Heart right ventricle (tissue), 16 donors: Measurements from ENCODE around the gene TTLL11. TPM values are rescaled to one million over a fixed set of nuclear protein-coding genes. Genes with fewer than 3 reads are reported as not detected.

Source experiments
- ATAC-seq, 8 donors: fragments of 200-7000 bp; cut with Tn5 transposase; one replicate each; pipeline ENCODE4 v1.9.1; 2020; ENCODE audit warnings: mild to moderate bottlenecking in 8 of 8, moderate library complexity in 8 of 8, moderate number of reproducible peaks in 1 of 8
- DNase-seq, 2 donors: peaks; one replicate each; pipeline ENCODE4 v3.0.0-alpha.2; 2020
- H3K27ac ChIP-seq, 10 donors: fragments of 200-600 bp; sonication (generic) in 2 of 10; one replicate each; pipeline versions ENCODE4 v1.5.0 to v1.8.0; 2020 to 2022; ENCODE audit warnings: mild to moderate bottlenecking in 3 of 10
- H3K27me3 ChIP-seq, 7 donors: fragments of 200-600 bp; one replicate each; pipeline ENCODE4 v1.8.0; 2021 to 2022; ENCODE audit warnings: mild to moderate bottlenecking in 2 of 7
- H3K36me3 ChIP-seq, 9 donors: fragments of 200-600 bp; sonication (generic) in 1 of 9; one replicate each; pipeline versions ENCODE4 v1.5.0 to v1.8.0; 2020 to 2022; ENCODE audit warnings: mild to moderate bottlenecking in 2 of 9
- H3K4me1 ChIP-seq, 9 donors: fragments of 200-600 bp; sonication (generic) in 1 of 9; one replicate each; pipeline versions ENCODE4 v1.5.0 to v1.8.0; 2020 to 2022; ENCODE audit warnings: mild to moderate bottlenecking in 4 of 9
- H3K4me3 ChIP-seq, 10 donors: fragments of 200-600 bp; sonication (generic) in 2 of 10; one replicate each; pipeline versions ENCODE4 v1.5.0 to v1.8.0; 2020 to 2022; ENCODE audit warnings: mild to moderate bottlenecking in 7 of 10, moderate library complexity in 2 of 10
- H3K9me3 ChIP-seq, 11 donors: fragments of 200-600 bp in 10 of 11; sonication (generic) in 2 of 11; one replicate each; pipeline versions ENCODE4 v1.5.0 to v1.8.0; 2013 to 2022; ENCODE audit warnings: mild to moderate bottlenecking in 2 of 11, control low read depth in 1 of 11, moderate library complexity in 1 of 11
- CTCF ChIP-seq, 9 donors: fragments of 200-600 bp; sonication (generic) in 2 of 9; IDR thresholded peaks; one replicate each; pipeline versions ENCODE4 v1.5.0 to v1.8.0; 2021 to 2022; ENCODE audit warnings: antibody characterized with exemption in 9 of 9, mild to moderate bottlenecking in 5 of 9, moderate library complexity in 1 of 9
- WGBS, 2 donors: extraction: QIAGEN DNeasy Blood & Tissue Kit; methylation state at CpG; one replicate each; pipeline ENCODE4 v1.1.7; 2013; ENCODE audit warnings: inconsistent platforms in 1 of 2; 5-methylcytosine and 5-hydroxymethylcytosine counted together
- intact Hi-C, 10 donors: fragments of 100-400 bp; cut with DNase I; formaldehyde crosslinking; loops; one replicate each; pipeline versions ENCODE4 v1.11.1 to v1.14.2; 2022
- polyA plus RNA-seq, 2 donors: library from polyadenylated mRNA; stranded (reverse); fragments of 200-250 nt; gene quantifications; one replicate each; pipeline ENCODE4 v1.2.3, GENCODE V29; 2013
- total RNA-seq, 10 donors: library from RNA; stranded (reverse); fragmentation: NEBNext Ultra II Directional in 3 of 10; extraction: Animal tissue kit (Norgen Biotek cat#: 25700) in 3 of 10; gene quantifications; one replicate each; pipeline versions ENCODE4 v1.2.1 to v1.2.4, GENCODE V29; 2021 to 2023
- donor health status: Arrhythmogenic right ventricular cardiomyopathy.
- donor health status: ischemic (EF 13 %, LVEDD 7.1; RV severe dilation, severe dysfunction).
- donor health status: healthy with polysubstance abuse.
- donor health status: DM: no; HTN: yes; CAD: no.
- donor health status: DM: no; HTN: no; CAD: no.
- donor health status: ischemic (EF 25% LVEDD 6.9; RV normal size, moderate dysfunction).
- donor health status: ischemic (EF 25% LVEDD 5.7; RV mildly dilated, moderate dysfunction).
- donor health status: healthy.
- donor health status: DM: yes; HTN: yes; CAD: no.
- donor health status: Ischemic cardiomyopathy.
- donor health status: ischemic (EF 35%, LVEDD 5.7; RV mildly dilated, moderate dysfunction).
- donor health status: nonischemic (EF 11% LVEDD 7.7; RV severe dilation, severe dysfunction).
- donor health status: DM: yes; HTN: yes; CAD: no.
- donor health status: PGD.
- donor health status: ischemic (EF 29% LVEDD 5.4; RV normal size, mild dysfunction).
- donor health status: nonischemic (EF 23%, LVEDD 6.1; RV moderate dilation, normal function).

TTLL11 gene
- total and polyA plus RNA-seq, 12 donors = 2.6 to 8.7 (median 5.8) TPM

GRCh38 chr9:122095010-122095767 is 2.1 kb upstream of the TTLL11 start:
- H3K27me3 ChIP-seq = peaks cover 0 to 2% (median 0%) of the 10 kb centered on the region in 7 donors
- intact Hi-C loops = loop anchor here in 7 of 10 donors (5.0 to 10.0 kb wide), 5 partner anchors 257 to 720 kb away; no protein-coding TSS in a partner anchor
- H3K27ac ChIP-seq = no peak overlapping the region
- ATAC-seq = no peak
- DNase-seq = peak in 1 of 2 donors; percentile 54
- WGBS, 2 donors = 26 to 29% methylated on average over 14 of the region's 14 CpGs
- H3K36me3 ChIP-seq = no peaks in the 10 kb centered on the region
- peak; percentile 25 to 75 (median 66) for TF ChIP-seq CTCF (IDR thresholded peaks at IDR 0.05)
- H3K9me3 ChIP-seq = no peaks in the 10 kb centered on the region
- no peak overlapping the region for H3K4me3 ChIP-seq
- peaks cover 14 to 42% (median 30%) of the 10 kb centered on the region in 9 donors for H3K4me1 ChIP-seq

- H3K27me3 ChIP-seq = peaks cover 0 to 2% (median 0%) of the 10 kb centered on the region in 7 donors
- peak overlapping the region; percentile 78 to 97 (median 94) for H3K4me3 ChIP-seq
- no peak for TF ChIP-seq CTCF (IDR thresholded peaks at IDR 0.05)
- intact Hi-C loops = loop anchor here in 4 of 10 donors (10.0 kb wide), 2 partner anchors 547 to 723 kb away; no protein-coding TSS in a partner anchor
- WGBS, 2 donors = 50 to 56% methylated on average over 11 of the region's 11 CpGs
- DNase-seq = no peak
- peaks cover 14 to 60% (median 31%) of the 10 kb centered on the region in 9 donors for H3K4me1 ChIP-seq
- ATAC-seq = no peak
- peak overlapping the region in 9 of 10 donors; percentile 21 to 86 (median 82) for H3K27ac ChIP-seq
- no peaks in the 10 kb centered on the region for H3K9me3 ChIP-seq
- H3K36me3 ChIP-seq = no peaks in the 10 kb centered on the region
These were observed 1.2 kb downstream of the TTLL11 start for GRCh38 chr9:122091682-122092592.

- H3K27me3 ChIP-seq = peaks cover 0 to 2% (median 0%) of the 10 kb centered on the region in 7 donors
- no peaks in the 10 kb centered on the region for H3K36me3 ChIP-seq
- no peaks in the 10 kb centered on the region for H3K9me3 ChIP-seq
- H3K4me3 ChIP-seq = peak overlapping the region in 3 of 10 donors; percentile 78 to 94 (median 94)
- peaks cover 14 to 69% (median 37%) of the 10 kb centered on the region in 9 donors for H3K4me1 ChIP-seq
- peak overlapping the region in 2 of 10 donors; percentile 15 to 75 for H3K27ac ChIP-seq
- no peak for DNase-seq
- 55 to 68% methylated on average over 5 of the region's 5 CpGs for WGBS, 2 donors
- intact Hi-C loops = loop anchor here in 4 of 10 donors (10.0 kb wide), 2 partner anchors 546 to 724 kb away; no protein-coding TSS in a partner anchor
- no peak for ATAC-seq
- TF ChIP-seq CTCF (IDR thresholded peaks at IDR 0.05) = no peak
These were observed 2.1 kb downstream of the TTLL11 start for GRCh38 chr9:122090981-122091380.
